Heart right ventricle (tissue), 16 donors: Measurements from ENCODE around the gene HGFAC. TPM values are rescaled to one million over a fixed set of nuclear protein-coding genes. Genes with fewer than 3 reads are reported as not detected.

Experiments used
- ATAC-seq, 8 donors: fragments of 200-7000 bp; cut with Tn5 transposase; one replicate each; pipeline ENCODE4 v1.9.1; 2020; ENCODE audit warnings: mild to moderate bottlenecking in 8 of 8, moderate library complexity in 8 of 8, moderate number of reproducible peaks in 1 of 8
- DNase-seq, 2 donors: peaks; one replicate each; pipeline ENCODE4 v3.0.0-alpha.2; 2020
- H3K27ac ChIP-seq, 10 donors: fragments of 200-600 bp; sonication (generic) in 2 of 10; one replicate each; pipeline versions ENCODE4 v1.5.0 to v1.8.0; 2020 to 2022; ENCODE audit warnings: mild to moderate bottlenecking in 3 of 10
- H3K27me3 ChIP-seq, 7 donors: fragments of 200-600 bp; one replicate each; pipeline ENCODE4 v1.8.0; 2021 to 2022; ENCODE audit warnings: mild to moderate bottlenecking in 2 of 7
- H3K36me3 ChIP-seq, 9 donors: fragments of 200-600 bp; sonication (generic) in 1 of 9; one replicate each; pipeline versions ENCODE4 v1.5.0 to v1.8.0; 2020 to 2022; ENCODE audit warnings: mild to moderate bottlenecking in 2 of 9
- H3K4me1 ChIP-seq, 9 donors: fragments of 200-600 bp; sonication (generic) in 1 of 9; one replicate each; pipeline versions ENCODE4 v1.5.0 to v1.8.0; 2020 to 2022; ENCODE audit warnings: mild to moderate bottlenecking in 4 of 9
- H3K4me3 ChIP-seq, 10 donors: fragments of 200-600 bp; sonication (generic) in 2 of 10; one replicate each; pipeline versions ENCODE4 v1.5.0 to v1.8.0; 2020 to 2022; ENCODE audit warnings: mild to moderate bottlenecking in 7 of 10, moderate library complexity in 2 of 10
- H3K9me3 ChIP-seq, 11 donors: fragments of 200-600 bp in 10 of 11; sonication (generic) in 2 of 11; one replicate each; pipeline versions ENCODE4 v1.5.0 to v1.8.0; 2013 to 2022; ENCODE audit warnings: mild to moderate bottlenecking in 2 of 11, control low read depth in 1 of 11, moderate library complexity in 1 of 11
- WGBS, 2 donors: extraction: QIAGEN DNeasy Blood & Tissue Kit; methylation state at CpG; one replicate each; pipeline ENCODE4 v1.1.7; 2013; ENCODE audit warnings: inconsistent platforms in 1 of 2; 5-methylcytosine and 5-hydroxymethylcytosine counted together
- intact Hi-C, 10 donors: fragments of 100-400 bp; cut with DNase I; formaldehyde crosslinking; loops; one replicate each; pipeline versions ENCODE4 v1.11.1 to v1.14.2; 2022
- polyA plus RNA-seq, 2 donors: library from polyadenylated mRNA; stranded (reverse); fragments of 200-250 nt; gene quantifications; one replicate each; pipeline ENCODE4 v1.2.3, GENCODE V29; 2013
- total RNA-seq, 10 donors: library from RNA; stranded (reverse); fragmentation: NEBNext Ultra II Directional in 3 of 10; extraction: Animal tissue kit (Norgen Biotek cat#: 25700) in 3 of 10; gene quantifications; one replicate each; pipeline versions ENCODE4 v1.2.1 to v1.2.4, GENCODE V29; 2021 to 2023
- TF ChIP-seq, protein P1 (sequence below), 9 donors: fragments of 200-600 bp; sonication (generic) in 2 of 9; IDR thresholded peaks; one replicate each; pipeline versions ENCODE4 v1.5.0 to v1.8.0; 2021 to 2022; ENCODE audit warnings: antibody characterized with exemption in 9 of 9, mild to moderate bottlenecking in 5 of 9, moderate library complexity in 1 of 9
- donor health status: Arrhythmogenic right ventricular cardiomyopathy.
- donor health status: ischemic (EF 13 %, LVEDD 7.1; RV severe dilation, severe dysfunction).
- donor health status: healthy with polysubstance abuse.
- donor health status: DM: no; HTN: yes; CAD: no.
- donor health status: DM: no; HTN: no; CAD: no.
- donor health status: ischemic (EF 25% LVEDD 6.9; RV normal size, moderate dysfunction).
- donor health status: ischemic (EF 25% LVEDD 5.7; RV mildly dilated, moderate dysfunction).
- donor health status: healthy.
- donor health status: DM: yes; HTN: yes; CAD: no.
- donor health status: Ischemic cardiomyopathy.
- donor health status: ischemic (EF 35%, LVEDD 5.7; RV mildly dilated, moderate dysfunction).
- donor health status: nonischemic (EF 11% LVEDD 7.7; RV severe dilation, severe dysfunction).
- donor health status: DM: yes; HTN: yes; CAD: no.
- donor health status: PGD.
- donor health status: ischemic (EF 29% LVEDD 5.4; RV normal size, mild dysfunction).
- donor health status: nonischemic (EF 23%, LVEDD 6.1; RV moderate dilation, normal function).

Gene HGFAC
- total and polyA plus RNA-seq, 12 donors: 0.15 to 1.1 (median 0.45) TPM; not detected in 4

DNA sequence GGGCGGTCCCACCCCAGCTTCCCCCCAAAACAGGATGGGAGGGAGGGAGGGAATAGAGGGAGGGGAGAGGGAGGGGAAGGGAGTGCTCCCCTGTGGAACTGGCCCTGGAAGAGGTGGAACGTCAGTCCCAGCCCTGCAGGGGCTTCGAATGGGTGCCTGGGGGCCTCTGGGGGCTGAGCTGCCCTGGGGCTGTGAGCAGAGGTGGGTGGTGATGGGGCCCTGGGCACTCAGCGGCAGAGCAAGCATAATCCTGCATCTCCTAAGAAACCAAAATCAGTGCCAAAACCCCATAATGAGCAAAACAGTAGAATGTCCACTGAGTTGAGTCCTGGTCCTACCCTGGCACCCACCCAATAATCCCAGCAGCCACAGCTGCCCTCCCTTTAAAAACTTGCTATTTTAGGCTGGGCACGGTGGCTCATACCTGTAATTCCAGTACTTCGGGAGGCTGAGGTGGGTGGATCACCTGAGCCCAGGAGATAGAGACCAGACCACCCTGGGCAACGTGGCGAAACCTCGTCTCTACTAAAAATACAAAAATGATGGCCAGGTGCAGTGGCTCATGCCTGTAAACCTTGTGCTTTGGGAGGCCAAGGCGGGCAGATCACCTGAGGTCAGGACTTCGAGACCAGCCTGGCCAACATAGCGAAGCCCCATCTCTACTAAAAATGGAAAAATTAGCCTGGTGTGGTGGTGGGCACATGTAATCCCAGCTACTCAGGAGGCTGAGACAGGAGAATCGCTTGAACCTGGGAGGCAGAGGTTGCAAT is 32.4 kb downstream of the HGFAC start:
- TF ChIP-seq, protein P1, sequence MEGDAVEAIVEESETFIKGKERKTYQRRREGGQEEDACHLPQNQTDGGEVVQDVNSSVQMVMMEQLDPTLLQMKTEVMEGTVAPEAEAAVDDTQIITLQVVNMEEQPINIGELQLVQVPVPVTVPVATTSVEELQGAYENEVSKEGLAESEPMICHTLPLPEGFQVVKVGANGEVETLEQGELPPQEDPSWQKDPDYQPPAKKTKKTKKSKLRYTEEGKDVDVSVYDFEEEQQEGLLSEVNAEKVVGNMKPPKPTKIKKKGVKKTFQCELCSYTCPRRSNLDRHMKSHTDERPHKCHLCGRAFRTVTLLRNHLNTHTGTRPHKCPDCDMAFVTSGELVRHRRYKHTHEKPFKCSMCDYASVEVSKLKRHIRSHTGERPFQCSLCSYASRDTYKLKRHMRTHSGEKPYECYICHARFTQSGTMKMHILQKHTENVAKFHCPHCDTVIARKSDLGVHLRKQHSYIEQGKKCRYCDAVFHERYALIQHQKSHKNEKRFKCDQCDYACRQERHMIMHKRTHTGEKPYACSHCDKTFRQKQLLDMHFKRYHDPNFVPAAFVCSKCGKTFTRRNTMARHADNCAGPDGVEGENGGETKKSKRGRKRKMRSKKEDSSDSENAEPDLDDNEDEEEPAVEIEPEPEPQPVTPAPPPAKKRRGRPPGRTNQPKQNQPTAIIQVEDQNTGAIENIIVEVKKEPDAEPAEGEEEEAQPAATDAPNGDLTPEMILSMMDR (IDR thresholded peaks at IDR 0.05): no peak
- no peaks in the 10 kb centered on the region for H3K9me3 ChIP-seq
- H3K27ac ChIP-seq: peak overlapping the region in 3 of 10 donors; percentile 48 to 71 (median 59)
- 68 to 74% methylated on average over 13 of the region's 13 CpGs for WGBS, 2 donors
- peaks cover 0 to 65% (median 30%) of the 10 kb centered on the region in 9 donors for H3K4me1 ChIP-seq
- DNase-seq (no peak), ATAC-seq (no peak)
- H3K36me3 ChIP-seq: peaks cover 0 to 12% (median 0%) of the 10 kb centered on the region in 9 donors
- H3K27me3 ChIP-seq: peaks cover 0 to 18% (median 4%) of the 10 kb centered on the region in 7 donors
- H3K4me3 ChIP-seq: no peak overlapping the region
- intact Hi-C loops: no loop called here

DNA sequence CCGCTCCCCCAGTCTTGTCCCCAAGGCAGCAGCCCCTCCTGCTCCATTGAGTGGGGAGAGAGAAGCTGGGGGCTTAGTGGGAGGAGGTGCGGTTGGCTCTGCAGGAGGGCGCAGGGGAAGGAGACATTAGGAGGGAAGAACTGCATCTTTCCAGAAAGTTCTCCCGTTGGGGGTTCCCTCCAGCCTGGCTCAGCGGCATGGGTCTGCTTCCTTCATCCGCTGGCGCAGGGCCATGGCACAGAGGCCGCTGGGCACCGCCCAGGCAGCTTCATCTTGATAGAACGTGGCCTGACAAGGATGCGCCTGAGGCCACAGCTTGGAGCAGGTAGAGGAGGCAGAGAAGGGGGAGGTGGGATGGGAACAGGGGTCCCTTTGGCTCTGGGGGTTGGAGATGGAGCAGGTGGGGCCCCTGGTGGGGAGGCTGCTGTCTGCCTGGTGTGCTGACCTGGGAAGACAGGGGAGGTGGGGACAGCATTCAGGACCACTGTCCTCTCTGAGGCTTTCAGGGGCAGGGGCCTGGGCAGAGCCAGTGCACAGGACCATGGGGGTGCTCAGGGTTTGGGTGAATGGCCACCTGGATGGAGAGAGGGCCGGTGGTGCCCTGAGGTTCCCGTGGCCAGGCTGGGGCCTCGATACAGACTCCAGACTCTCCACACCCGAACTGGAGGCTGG is 33.4 kb downstream of the HGFAC start:
- 72 to 76% methylated on average over 15 of the region's 15 CpGs for WGBS, 2 donors
- DNase-seq: no peak
- Histone ChIP-seq H3K4me3 (no peak overlapping the region), H3K9me3 (no peaks in the 10 kb centered on the region), H3K36me3 (peaks cover 0 to 12% (median 0%) of the 10 kb centered on the region in 9 donors), H3K27ac (no peak overlapping the region), H3K4me1 (peaks cover 0 to 65% (median 26%) of the 10 kb centered on the region in 9 donors), H3K27me3 (peaks cover 0 to 19% (median 4%) of the 10 kb centered on the region in 7 donors)
- ATAC-seq: no peak
- TF ChIP-seq, protein P1 (IDR thresholded peaks at IDR 0.05): no peak
- intact Hi-C loops: no loop called here

DNA sequence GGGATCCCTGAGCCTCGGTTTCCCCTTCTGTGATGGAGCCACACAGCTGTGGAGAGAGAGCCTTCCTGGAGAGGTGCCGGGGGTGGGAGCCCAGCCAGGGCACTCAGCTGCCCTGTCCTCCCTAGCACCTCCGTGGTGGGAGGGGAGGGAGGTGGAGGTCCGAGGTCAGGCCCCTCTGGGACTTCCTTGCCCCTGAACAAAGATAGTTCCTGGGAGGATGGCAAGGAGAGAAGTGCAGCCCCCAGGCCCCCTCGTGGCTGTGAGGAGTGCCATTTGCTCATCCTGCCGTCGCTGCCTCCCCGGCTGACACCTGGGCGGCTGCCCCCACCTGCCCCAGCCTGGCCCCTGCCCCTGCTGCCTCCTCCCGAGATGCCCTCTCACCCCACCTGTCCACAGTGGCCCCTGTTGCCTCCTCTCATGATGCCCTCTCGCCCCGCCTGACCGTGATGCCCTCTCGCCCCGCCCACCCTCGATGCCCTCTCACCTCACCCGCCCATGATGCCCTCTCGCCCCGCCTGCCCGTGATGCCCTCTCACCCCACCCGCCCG is 34.0 kb downstream of the HGFAC start:
- intact Hi-C loops: no loop called here
- no peak for DNase-seq
- peaks cover 0 to 25% (median 6%) of the 10 kb centered on the region in 7 donors for H3K27me3 ChIP-seq

DNA sequence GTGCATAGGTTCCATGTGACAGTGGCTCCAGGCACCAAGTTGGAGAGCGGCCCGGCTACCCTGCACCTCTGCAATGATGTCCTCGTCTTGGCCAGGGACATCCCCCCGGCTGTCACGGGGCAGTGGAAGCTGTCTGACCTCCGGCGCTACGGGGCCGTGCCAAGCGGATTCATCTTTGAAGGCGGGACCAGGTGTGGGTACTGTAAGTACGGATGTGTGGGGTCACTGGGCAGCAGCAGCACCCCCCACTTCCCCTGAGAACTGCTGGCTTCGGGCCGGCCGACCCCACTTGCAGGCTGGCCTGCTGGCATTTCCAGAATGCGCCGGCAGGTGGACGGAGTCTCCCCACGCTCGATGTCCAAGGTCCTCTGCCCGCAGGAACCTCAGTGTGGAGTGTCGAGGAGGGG is 34.6 kb downstream of the HGFAC start:
- intact Hi-C loops: no loop called here
- H3K36me3 ChIP-seq: peaks cover 0 to 12% (median 0%) of the 10 kb centered on the region in 9 donors
- TF ChIP-seq, protein P1 (IDR thresholded peaks at IDR 0.05): no peak
- H3K27me3 ChIP-seq: peaks cover 0 to 31% (median 9%) of the 10 kb centered on the region in 7 donors
- no peak for DNase-seq
- 82 to 86% methylated on average over 22 of the region's 22 CpGs for WGBS, 2 donors
- no peak overlapping the region for H3K27ac ChIP-seq
- peaks cover 2 to 66% (median 30%) of the 10 kb centered on the region in 9 donors for H3K4me1 ChIP-seq
- no peak overlapping the region for H3K4me3 ChIP-seq
- no peaks in the 10 kb centered on the region for H3K9me3 ChIP-seq
- ATAC-seq: no peak

More for the DNA sequence above, 34.0 kb downstream of the HGFAC start:
- H3K27ac ChIP-seq: no peak overlapping the region
- peaks cover 2 to 65% (median 26%) of the 10 kb centered on the region in 9 donors for H3K4me1 ChIP-seq
- H3K36me3 ChIP-seq: peaks cover 0 to 12% (median 0%) of the 10 kb centered on the region in 9 donors
- H3K9me3 ChIP-seq: no peaks in the 10 kb centered on the region
- WGBS, 2 donors: 69 to 74% methylated on average over 22 of the region's 22 CpGs
- TF ChIP-seq, protein P1 (IDR thresholded peaks at IDR 0.05): no peak
- H3K4me3 ChIP-seq: no peak overlapping the region
- no peak for ATAC-seq
